K562 (cell line): ENCODE data around the gene PRSS56. TPM values are rescaled to one million over a fixed set of nuclear protein-coding genes. Genes with fewer than 3 reads are reported as not detected.

Experiments
- ATAC-seq: fragments of 200-7000 bp; cut with Tn5 transposase; 3 replicates; pipeline ENCODE4 v1.9.1; 2020; ENCODE audit warnings: moderate library complexity
- BruUV-seq: library from RNA; stranded (reverse); fragments of 400-500 nt; replicated peaks from 2 replicates; lab custom pipeline; 2021; lab: Mats Ljungman, UMichigan
- CTCF ChIA-PET: fragments of 300-600 bp; formaldehyde crosslinking; extraction: SDS; loops from one replicate; lab custom pipeline; 2021; ENCODE audit warnings: low intra/inter-chr PET ratio; lab: Yijun Ruan, JAX
- POLR2A ChIA-PET: fragments of 300-600, 350-650 bp; sonication (Branson Sonifier 250); formaldehyde crosslinking; extraction: SDS; loops from one replicate; lab custom pipeline; 2021; ENCODE audit warnings: antibody characterized with exemption, inconsistent platforms; lab: Yijun Ruan, JAX
- DNase-seq, 4 experiments: peaks; one replicate each; pipeline versions ENCODE4 v3.0.0 to v3.0.0-alpha.2; 2011 to 2018; ENCODE audit warnings: low spot score in 3 of 4, mixed read lengths in 3 of 4; ENCODE audit errors: extremely low read depth in 1 of 4
- FAIRE-seq: peaks from 2 replicates; lab custom pipeline; 2011; peaks lifted over from hg19 to GRCh38; lab: Jason Lieb, UNC
- H2AFZ ChIP-seq: 2 replicates; pipeline ENCODE4 v1.6.0; 2011; ENCODE audit warnings: low read depth, low read length, control low read depth, inconsistent platforms
- H3K27ac ChIP-seq: fragments of 200-600 bp; 3 replicates; pipeline ENCODE4 v1.8.0; 2011; ENCODE audit warnings: low read depth, mild to moderate bottlenecking, control low read depth, inconsistent platforms, low read length, moderate library complexity, mixed read lengths; ENCODE audit errors: extremely low read depth
- H3K27me3 ChIP-seq, 2 experiments: fragments of 300-600 bp in 1 of 2; 2 replicates in 1 of 2; 3 replicates in 1 of 2; pipeline versions ENCODE4 v1.6.0 to v1.8.0; 2011; ENCODE audit warnings: inconsistent platforms in 2 of 2, low read length in 2 of 2, mild to moderate bottlenecking in 1 of 2, mixed read lengths in 1 of 2, moderate library complexity in 1 of 2; ENCODE audit not compliant: control insufficient read depth in 2 of 2, insufficient read depth in 2 of 2
- H3K36me3 ChIP-seq: fragments of 300-600 bp; 3 replicates; pipeline ENCODE4 v1.8.0; 2011; ENCODE audit warnings: mild to moderate bottlenecking, low read length, inconsistent platforms; ENCODE audit not compliant: control insufficient read depth, insufficient read depth
- H3K4me1 ChIP-seq, 2 experiments: fragments of 200-600 bp in 1 of 2; replicated peaks in 1 of 2; 2 replicates in 1 of 2; 3 replicates in 1 of 2; pipeline versions ENCODE4 v1.5.1 to v1.8.0; 2011; ENCODE audit warnings: inconsistent platforms in 2 of 2, low read length in 2 of 2, mild to moderate bottlenecking in 1 of 2, mixed read lengths in 1 of 2, moderate library complexity in 1 of 2; ENCODE audit not compliant: control insufficient read depth in 2 of 2, insufficient read depth in 2 of 2
- H3K4me2 ChIP-seq: 2 replicates; pipeline ENCODE4 v1.6.1; 2011; ENCODE audit warnings: low read length, control low read depth, inconsistent platforms, mixed read lengths; ENCODE audit not compliant: insufficient read depth
- H3K4me3 ChIP-seq: fragments of 200-600 bp; sonication (generic), shearing (Covaris generic); 2 replicates; pipeline ENCODE4 v1.5.1; 2016; ENCODE audit warnings: control low read depth, inconsistent platforms
- H3K79me2 ChIP-seq: fragments of 200-600 bp; 3 replicates; pipeline ENCODE4 v1.8.0; 2011; ENCODE audit warnings: low read length, inconsistent platforms; ENCODE audit not compliant: control insufficient read depth, insufficient read depth
- H3K9ac ChIP-seq, 2 experiments: 2 replicates each; pipeline versions ENCODE4 v1.6.0 to v1.6.1; 2011; ENCODE audit warnings: low read depth in 2 of 2, low read length in 2 of 2, control low read depth in 1 of 2, inconsistent platforms in 1 of 2, mild to moderate bottlenecking in 1 of 2, mixed read lengths in 1 of 2; ENCODE audit not compliant: insufficient read depth in 1 of 2
- H3K9me1 ChIP-seq: one replicate; pipeline ENCODE4 v1.6.0; 2011; ENCODE audit warnings: inconsistent platforms, mild to moderate bottlenecking, low read length, moderate library complexity; ENCODE audit not compliant: control insufficient read depth, insufficient read depth
- H3K9me3 ChIP-seq: replicated peaks from 2 replicates; pipeline ENCODE4 v1.5.1; 2011; ENCODE audit warnings: low read depth, low read length, inconsistent platforms; ENCODE audit not compliant: control insufficient read depth, insufficient read depth
- H4K20me1 ChIP-seq: replicated peaks from 2 replicates; pipeline ENCODE4 v1.6.1; 2011; ENCODE audit warnings: low read length, inconsistent platforms, mixed read lengths; ENCODE audit not compliant: control insufficient read depth, insufficient read depth
- AFF1 ChIP-seq, 2 experiments: fragments of 450-650 bp; IDR thresholded peaks; 2 replicates each; pipeline ENCODE4 v1.6.1; 2018; ENCODE audit warnings: mild to moderate bottlenecking in 2 of 2, low read depth in 1 of 2; ENCODE audit not compliant: partially characterized antibody in 2 of 2
- JUND ChIP-seq, 2 experiments: IDR thresholded peaks; 2 replicates in 1 of 2; 3 replicates in 1 of 2; pipeline ENCODE4 v1.6.1; 2011; ENCODE audit warnings: borderline replicate concordance in 2 of 2, low read depth in 2 of 2, low read length in 2 of 2, improper control_type of control experiment in 1 of 2, missing biosample characterization in 1 of 2, missing genetic modification characterization in 1 of 2, missing genetic modification reagents in 1 of 2
- KHSRP ChIP-seq: fragments of 450-650 bp; IDR thresholded peaks from 2 replicates; pipeline ENCODE4 v1.6.1; 2017
- MYNN ChIP-seq, 2 experiments: sonication (generic); formaldehyde crosslinking in 1 of 2; IDR thresholded peaks; 2 replicates each; pipeline versions ENCODE4 v1.5.0 to v1.6.1; 2016 to 2020; ENCODE audit warnings: antibody characterized with exemption in 1 of 2, missing genetic modification reagents in 1 of 2
- NFATC3 ChIP-seq: fragments of 450-650 bp; IDR thresholded peaks from 2 replicates; pipeline ENCODE4 v1.6.1; 2017; ENCODE audit warnings: mild to moderate bottlenecking
- NFRKB ChIP-seq: fragments of 450-650 bp; IDR thresholded peaks from 2 replicates; pipeline ENCODE4 v1.6.1; 2016; ENCODE audit warnings: low read depth
- TARDBP ChIP-seq: fragments of 450-650 bp; IDR thresholded peaks from 2 replicates; pipeline ENCODE4 v1.6.1; 2016
- TSHZ1 ChIP-seq: fragments of 250-450 bp; sonication (Bioruptor Pico); IDR thresholded peaks from 2 replicates; pipeline ENCODE4 v1.4.0; 2020; ENCODE audit warnings: mild to moderate bottlenecking, moderate library complexity
- ZFP30 ChIP-seq: fragments of 250-450 bp; sonication (Bioruptor Pico); IDR thresholded peaks from 2 replicates; pipeline ENCODE4 v1.8.0; 2022; ENCODE audit warnings: moderate library complexity, mild to moderate bottlenecking, inconsistent platforms, borderline replicate concordance
- ZNF232 ChIP-seq: sonication (generic); formaldehyde crosslinking; IDR thresholded peaks from 2 replicates; pipeline ENCODE4 v1.8.0; 2022; ENCODE audit warnings: mild to moderate bottlenecking, missing genetic modification reagents
- ZNF253 ChIP-seq: fragments of 250-450 bp; sonication (Bioruptor Pico); conservative IDR thresholded peaks from 2 replicates; pipeline ENCODE4 v1.6.1; 2021; ENCODE audit warnings: mild to moderate bottlenecking
- ZNF507 ChIP-seq: conservative IDR thresholded peaks from 2 replicates; pipeline ENCODE4 v1.6.1; 2017; ENCODE audit warnings: missing genetic modification characterization, missing compliant biosample characterization
- WGBS: fragments of 100-300 bp; shearing (Covaris generic); methylation state at CpG from one replicate; pipeline ENCODE4 v1.1.6; 2016; ENCODE audit warnings: low coverage, mixed read lengths; ENCODE audit not compliant: insufficient coverage; ENCODE audit errors: missing lambda C conversion rate; 5-methylcytosine and 5-hydroxymethylcytosine counted together
- in situ Hi-C: fragments of 300-500 bp; cut with MboI; formaldehyde crosslinking; loops from 4 replicates; pipeline ENCODE4 v1.15.0; 2018; ENCODE audit warnings: inconsistent platforms, mixed read lengths
- intact Hi-C: fragments of 100-400 bp; cut with micrococcal nuclease; formaldehyde crosslinking; loops from 2 replicates; pipeline ENCODE4 v1.14.2; 2022
- polyA plus RNA-seq, 8 experiments: library from polyadenylated mRNA; depleted of rRNA in 4 of 8; stranded (reverse) in 5 of 8; unstranded in 3 of 8; fragments of >200 nt; fragmentation: Nextera tagmentation in 2 of 8; fragmentation: Illumina TruSeq in 1 of 8; extraction: Ambion mirVana in 2 of 8; extraction: Trizol in 1 of 8; gene quantifications; 2 replicates each; pipeline versions ENCODE4 v1.2.1 to v1.2.3, GENCODE V29; 2011 to 2014; ENCODE audit warnings: inconsistent platforms in 1 of 8, missing spikeins in 1 of 8
- total RNA-seq, 7 experiments: library from RNA; depleted of rRNA in 6 of 7; stranded (reverse); fragments of >200 nt in 6 of 7; fragmentation: Illumina TruSeq in 2 of 7; extraction: Trizol in 2 of 7; gene quantifications; 2 replicates each; pipeline versions ENCODE4 v1.2.1 to v1.2.3, GENCODE V29; 2011 to 2021; ENCODE audit warnings: low replicate concordance in 1 of 7

Gene PRSS56
- total and polyA plus RNA-seq, 9 of the 15 experiments (the other 6 are each of a cell fraction or from before 2014, with no cell fraction given), result not detected

- H3K27me3 ChIP-seq, result peaks cover 0 to 33% of the 10 kb centered on the region in 2 experiments; a peak in 2 of 5 replicates
- no TSS peak for BruUV-seq
- no peaks in the 10 kb centered on the region for H3K9me3 ChIP-seq
- H3K9ac ChIP-seq, result no peak overlapping the region
- no peaks in the 10 kb centered on the region for H3K9me1 ChIP-seq
- H3K4me2 ChIP-seq, result no peak overlapping the region
- H3K27ac ChIP-seq, result no peak overlapping the region
- no peaks in the 10 kb centered on the region for H4K20me1 ChIP-seq
- WGBS, result 4% methylated on average over 8 of the region's 12 CpGs
- in situ Hi-C loops (no loop called here), intact Hi-C loops (no loop called here)
- H3K4me1 ChIP-seq, result no peaks in the 10 kb centered on the region
- H2AFZ ChIP-seq, result no peak overlapping the region
- no peaks in the 10 kb centered on the region for H3K79me2 ChIP-seq
- ATAC-seq, result no peak
- ChIA-PET CTCF (no interaction called here), POLR2A (no interaction called here)
- FAIRE-seq, result no peak
- H3K36me3 ChIP-seq, result no peaks in the 10 kb centered on the region
- no peak overlapping the region for H3K4me3 ChIP-seq
- no peak for DNase-seq
- TF ChIP-seq AFF1 (IDR thresholded peaks at IDR 0.05; ENCODE audit: low read depth in 1 of 2, partially characterized antibody in 2 of 2) (no peak), ZNF253 (CRISPR knock-in tag) (no peak), NFATC3 (no peak), JUND (IDR thresholded peaks at IDR 0.05; ENCODE audit: borderline replicate concordance, low read depth, low read length) (no peak), JUND (tag; IDR thresholded peaks at IDR 0.05; ENCODE audit: borderline replicate concordance, low read depth, low read length) (no peak), MYNN (IDR thresholded peaks at IDR 0.05) (no peak), MYNN (CRISPR knock-in tag; IDR thresholded peaks at IDR 0.05) (no peak), ZNF507 (tag) (no peak), KHSRP (no peak), ZFP30 (CRISPR knock-in tag) (no peak), ZNF232 (CRISPR knock-in tag) (no peak), TSHZ1 (no peak), NFRKB (no peak), TARDBP (no peak)
Observed at GRCh38 chr2:232491139-232491780, 28.9 kb upstream of the PRSS56 start.
